ENCODE results near the gene SMG6.

DNA sequence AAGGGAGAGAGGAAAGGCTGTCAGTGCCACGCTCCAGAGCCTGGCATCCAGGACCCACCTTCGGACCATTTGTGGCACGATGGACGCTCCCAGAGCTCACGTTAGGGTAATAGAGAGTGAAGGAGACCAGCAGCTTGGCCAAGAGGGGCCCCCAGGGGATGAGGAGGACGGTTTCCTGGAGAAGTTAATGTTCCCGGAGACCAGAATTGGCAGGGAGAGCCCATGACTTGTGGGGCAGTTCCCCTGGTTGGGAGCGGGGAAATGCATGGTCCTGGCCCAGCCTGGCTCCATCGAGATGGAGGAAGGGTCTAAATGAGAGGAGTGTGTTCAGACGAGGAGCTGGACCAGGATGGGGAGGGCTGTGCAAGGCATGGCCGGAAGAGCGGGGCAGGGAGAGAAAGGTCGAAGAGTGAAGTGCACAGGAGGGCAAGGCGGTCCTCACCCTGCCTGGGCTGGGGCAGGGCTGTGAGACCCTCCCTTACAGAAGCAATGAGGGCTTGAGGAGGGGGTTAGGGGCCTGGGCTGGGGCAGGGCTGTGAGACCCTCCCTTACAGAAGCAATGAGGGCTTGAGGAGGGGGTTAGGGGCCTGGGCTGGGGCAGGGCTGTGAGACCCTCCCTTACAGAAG is 251.5 kb downstream of the SMG6 start:
- TF ChIP-seq, protein P1, sequence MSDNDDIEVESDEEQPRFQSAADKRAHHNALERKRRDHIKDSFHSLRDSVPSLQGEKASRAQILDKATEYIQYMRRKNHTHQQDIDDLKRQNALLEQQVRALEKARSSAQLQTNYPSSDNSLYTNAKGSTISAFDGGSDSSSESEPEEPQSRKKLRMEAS (IDR thresholded peaks at IDR 0.05) = no peak
- TF ChIP-seq TAF1 (IDR thresholded peaks at IDR 0.05; ENCODE audit: low read depth) (no peak), CEBPB (IDR thresholded peaks at IDR 0.05) (no peak), FOXM1 (IDR thresholded peaks at IDR 0.05; ENCODE audit: borderline replicate concordance, low read depth) (no peak), RAD21 (IDR thresholded peaks at IDR 0.05; ENCODE audit: low read depth) (no peak), TEAD4 (IDR thresholded peaks at IDR 0.05) (no peak)
- TF ChIP-seq, protein P2, sequence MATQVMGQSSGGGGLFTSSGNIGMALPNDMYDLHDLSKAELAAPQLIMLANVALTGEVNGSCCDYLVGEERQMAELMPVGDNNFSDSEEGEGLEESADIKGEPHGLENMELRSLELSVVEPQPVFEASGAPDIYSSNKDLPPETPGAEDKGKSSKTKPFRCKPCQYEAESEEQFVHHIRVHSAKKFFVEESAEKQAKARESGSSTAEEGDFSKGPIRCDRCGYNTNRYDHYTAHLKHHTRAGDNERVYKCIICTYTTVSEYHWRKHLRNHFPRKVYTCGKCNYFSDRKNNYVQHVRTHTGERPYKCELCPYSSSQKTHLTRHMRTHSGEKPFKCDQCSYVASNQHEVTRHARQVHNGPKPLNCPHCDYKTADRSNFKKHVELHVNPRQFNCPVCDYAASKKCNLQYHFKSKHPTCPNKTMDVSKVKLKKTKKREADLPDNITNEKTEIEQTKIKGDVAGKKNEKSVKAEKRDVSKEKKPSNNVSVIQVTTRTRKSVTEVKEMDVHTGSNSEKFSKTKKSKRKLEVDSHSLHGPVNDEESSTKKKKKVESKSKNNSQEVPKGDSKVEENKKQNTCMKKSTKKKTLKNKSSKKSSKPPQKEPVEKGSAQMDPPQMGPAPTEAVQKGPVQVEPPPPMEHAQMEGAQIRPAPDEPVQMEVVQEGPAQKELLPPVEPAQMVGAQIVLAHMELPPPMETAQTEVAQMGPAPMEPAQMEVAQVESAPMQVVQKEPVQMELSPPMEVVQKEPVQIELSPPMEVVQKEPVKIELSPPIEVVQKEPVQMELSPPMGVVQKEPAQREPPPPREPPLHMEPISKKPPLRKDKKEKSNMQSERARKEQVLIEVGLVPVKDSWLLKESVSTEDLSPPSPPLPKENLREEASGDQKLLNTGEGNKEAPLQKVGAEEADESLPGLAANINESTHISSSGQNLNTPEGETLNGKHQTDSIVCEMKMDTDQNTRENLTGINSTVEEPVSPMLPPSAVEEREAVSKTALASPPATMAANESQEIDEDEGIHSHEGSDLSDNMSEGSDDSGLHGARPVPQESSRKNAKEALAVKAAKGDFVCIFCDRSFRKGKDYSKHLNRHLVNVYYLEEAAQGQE (IDR thresholded peaks at IDR 0.05; ENCODE audit: low read depth) = no peak
- TF ChIP-seq, protein P3, sequence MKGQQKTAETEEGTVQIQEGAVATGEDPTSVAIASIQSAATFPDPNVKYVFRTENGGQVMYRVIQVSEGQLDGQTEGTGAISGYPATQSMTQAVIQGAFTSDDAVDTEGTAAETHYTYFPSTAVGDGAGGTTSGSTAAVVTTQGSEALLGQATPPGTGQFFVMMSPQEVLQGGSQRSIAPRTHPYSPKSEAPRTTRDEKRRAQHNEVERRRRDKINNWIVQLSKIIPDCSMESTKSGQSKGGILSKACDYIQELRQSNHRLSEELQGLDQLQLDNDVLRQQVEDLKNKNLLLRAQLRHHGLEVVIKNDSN (IDR thresholded peaks at IDR 0.05) = no peak

Data from Ishikawa (cell line).